Measurements from ENCODE around the gene SLC44A4.

- TF ChIP-seq CTCF (IDR thresholded peaks at IDR 0.05; ENCODE audit: low read length) = no peak
- TF ChIP-seq EZH2 (IDR thresholded peaks at IDR 0.05; ENCODE audit: borderline replicate concordance, low read length) = no peak
Observed at GRCh38 chr6:31879901-31880300, 1.1 kb upstream of the SLC44A4 start.

Measured in OCI-LY1 (cell line).